SH-SY5Y (cell line): ENCODE results near the gene GALNT18.

Source experiments
- GATA2 ChIP-seq: IDR thresholded peaks from 2 replicates; pipeline ENCODE4 v1.6.1; 2011; ENCODE audit warnings: mild to moderate bottlenecking, low read depth, low read length
- GATA3 ChIP-seq: IDR thresholded peaks from 2 replicates; pipeline ENCODE4 v1.6.1; 2011; ENCODE audit warnings: low read depth, mild to moderate bottlenecking, low read length, moderate library complexity

DNA sequence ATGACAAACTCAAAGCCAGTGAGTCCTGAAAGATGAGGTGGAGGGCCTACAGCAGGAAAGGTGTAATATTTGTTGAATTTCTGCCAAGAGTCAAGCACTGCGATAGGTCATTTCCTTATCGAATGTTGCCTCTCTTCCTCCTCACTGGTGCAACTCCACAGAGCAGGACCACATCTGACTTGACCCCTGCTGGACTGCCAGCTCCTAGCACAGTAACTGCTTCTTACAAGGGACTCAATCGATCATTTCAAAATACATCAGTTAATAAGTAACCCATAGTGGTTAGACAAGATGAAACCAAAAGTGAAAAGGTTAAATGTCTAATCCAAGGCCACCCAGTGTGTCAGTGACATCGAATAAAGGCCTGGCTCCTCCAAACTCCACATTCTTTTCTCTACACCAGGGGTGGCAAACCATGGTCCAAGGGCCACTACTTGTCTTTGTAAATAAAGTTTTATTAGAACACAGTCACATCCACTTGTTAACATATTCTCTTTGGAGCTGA lies 170.3 kb downstream of the GALNT18 start:
- TF ChIP-seq GATA2 (no peak), GATA3 (no peak)
